ENCODE measurements around the gene CASKIN2.

DNA sequence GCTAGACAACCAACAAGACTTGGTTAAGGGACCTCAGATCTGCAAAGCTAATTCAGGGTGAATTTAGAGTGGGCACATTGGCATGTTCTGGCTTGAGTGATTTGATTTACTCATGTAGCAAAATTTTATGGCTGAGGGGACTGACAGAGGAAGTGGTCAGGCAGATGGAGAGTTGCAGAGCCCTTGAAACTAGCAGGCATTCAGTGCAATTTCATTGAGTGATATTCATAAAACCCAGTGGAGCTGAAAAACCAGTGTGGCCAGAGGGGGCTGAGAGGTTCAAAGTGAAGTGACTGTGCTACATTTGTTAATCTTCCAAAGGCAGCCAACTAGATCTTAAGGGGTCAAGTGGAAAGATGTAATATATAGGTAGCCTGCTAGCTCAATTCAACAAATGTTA lies 61.1 kb downstream of the CASKIN2 start:
- TF ChIP-seq CTCF (IDR thresholded peaks at IDR 0.05; ENCODE audit: low read depth, low read length, missing input control) (no peak), NR2F2 (IDR thresholded peaks at IDR 0.05) (no peak)
- TF ChIP-seq, protein P1, sequence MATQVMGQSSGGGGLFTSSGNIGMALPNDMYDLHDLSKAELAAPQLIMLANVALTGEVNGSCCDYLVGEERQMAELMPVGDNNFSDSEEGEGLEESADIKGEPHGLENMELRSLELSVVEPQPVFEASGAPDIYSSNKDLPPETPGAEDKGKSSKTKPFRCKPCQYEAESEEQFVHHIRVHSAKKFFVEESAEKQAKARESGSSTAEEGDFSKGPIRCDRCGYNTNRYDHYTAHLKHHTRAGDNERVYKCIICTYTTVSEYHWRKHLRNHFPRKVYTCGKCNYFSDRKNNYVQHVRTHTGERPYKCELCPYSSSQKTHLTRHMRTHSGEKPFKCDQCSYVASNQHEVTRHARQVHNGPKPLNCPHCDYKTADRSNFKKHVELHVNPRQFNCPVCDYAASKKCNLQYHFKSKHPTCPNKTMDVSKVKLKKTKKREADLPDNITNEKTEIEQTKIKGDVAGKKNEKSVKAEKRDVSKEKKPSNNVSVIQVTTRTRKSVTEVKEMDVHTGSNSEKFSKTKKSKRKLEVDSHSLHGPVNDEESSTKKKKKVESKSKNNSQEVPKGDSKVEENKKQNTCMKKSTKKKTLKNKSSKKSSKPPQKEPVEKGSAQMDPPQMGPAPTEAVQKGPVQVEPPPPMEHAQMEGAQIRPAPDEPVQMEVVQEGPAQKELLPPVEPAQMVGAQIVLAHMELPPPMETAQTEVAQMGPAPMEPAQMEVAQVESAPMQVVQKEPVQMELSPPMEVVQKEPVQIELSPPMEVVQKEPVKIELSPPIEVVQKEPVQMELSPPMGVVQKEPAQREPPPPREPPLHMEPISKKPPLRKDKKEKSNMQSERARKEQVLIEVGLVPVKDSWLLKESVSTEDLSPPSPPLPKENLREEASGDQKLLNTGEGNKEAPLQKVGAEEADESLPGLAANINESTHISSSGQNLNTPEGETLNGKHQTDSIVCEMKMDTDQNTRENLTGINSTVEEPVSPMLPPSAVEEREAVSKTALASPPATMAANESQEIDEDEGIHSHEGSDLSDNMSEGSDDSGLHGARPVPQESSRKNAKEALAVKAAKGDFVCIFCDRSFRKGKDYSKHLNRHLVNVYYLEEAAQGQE (IDR thresholded peaks at IDR 0.05) = no peak

Measured in liver (tissue), 3 donors.